HUES64 (cell line): ENCODE measurements around the gene CXCL10.
"Not testable (repeated sequence)": the region's sequence is repeated elsewhere in the genome, so short reads cannot be mapped to it uniquely, and the experiment has no call there.

Experiments used
- H3K27ac ChIP-seq: 2 replicates; pipeline ENCODE4 v1.7.0; 2013; ENCODE audit warnings: low read depth, low read length, inconsistent platforms
- H3K27me3 ChIP-seq: 2 replicates; pipeline ENCODE4 v1.6.1; 2013; ENCODE audit warnings: mild to moderate bottlenecking, low read length; ENCODE audit not compliant: insufficient read depth
- H3K36me3 ChIP-seq: 2 replicates; pipeline ENCODE4 v1.6.1; 2013; ENCODE audit warnings: mild to moderate bottlenecking, low read length; ENCODE audit not compliant: insufficient read depth
- H3K4me1 ChIP-seq: 2 replicates; pipeline ENCODE4 v1.6.1; 2013; ENCODE audit warnings: mild to moderate bottlenecking, low read length, moderate library complexity; ENCODE audit not compliant: insufficient read depth
- H3K4me3 ChIP-seq: 2 replicates; pipeline ENCODE4 v1.5.1; 2013; ENCODE audit warnings: mild to moderate bottlenecking, low read length, moderate library complexity
- H3K9ac ChIP-seq: 2 replicates; pipeline ENCODE4 v1.6.1; 2013; ENCODE audit warnings: mild to moderate bottlenecking, low read depth, low read length
- H3K9me3 ChIP-seq: 2 replicates; pipeline ENCODE4 v1.6.1; 2013; ENCODE audit warnings: low read depth, low read length; ENCODE audit not compliant: insufficient read depth
- WGBS: fragments of 150-250, 120-280 bp; methylation state at CpG from one replicate; pipeline ENCODE4 v1.1.7; 2013; ENCODE audit warnings: missing lambda C conversion rate; 5-methylcytosine and 5-hydroxymethylcytosine counted together

CXCL10 gene

GRCh38 chr4:76053730-76054129, 30.4 kb upstream of the CXCL10 start:
- 30% methylated on average over 4 of the region's 4 CpGs for WGBS
- no peaks in the 10 kb centered on the region for H3K9me3 ChIP-seq
- H3K27ac ChIP-seq = no peak overlapping the region
- H3K4me3 ChIP-seq = no peak overlapping the region
- H3K4me1 ChIP-seq = peaks cover 29% of the 10 kb centered on the region
- H3K36me3 ChIP-seq = no peaks in the 10 kb centered on the region
- no peaks in the 10 kb centered on the region for H3K27me3 ChIP-seq
- H3K9ac ChIP-seq = no peak overlapping the region

- H3K4me1 ChIP-seq = peaks cover 15% of the 10 kb centered on the region
- not testable (repeated sequence) for H3K9me3 ChIP-seq, H3K36me3 ChIP-seq, H3K4me3 ChIP-seq, H3K9ac ChIP-seq, H3K27ac ChIP-seq, H3K27me3 ChIP-seq
- 90% methylated on average over 27 of the region's 27 CpGs for WGBS
These were observed 27.3 kb upstream of the CXCL10 start for GRCh38 chr4:76050560-76051050.

GRCh38 chr4:76049860-76050416, 26.6 kb upstream of the CXCL10 start:
- not testable (repeated sequence) for H3K27me3 ChIP-seq, H3K9ac ChIP-seq, H3K4me3 ChIP-seq, H3K27ac ChIP-seq, H3K4me1 ChIP-seq, H3K36me3 ChIP-seq, H3K9me3 ChIP-seq
- 91% methylated on average over 15 of the region's 17 CpGs for WGBS

- H3K36me3 ChIP-seq, H3K9ac ChIP-seq, H3K4me1 ChIP-seq, H3K4me3 ChIP-seq, H3K27me3 ChIP-seq, H3K9me3 ChIP-seq, H3K27ac ChIP-seq: not testable (repeated sequence)
- WGBS = 91% methylated on average over 3 of the region's 4 CpGs
These were observed 21.4 kb upstream of the CXCL10 start for GRCh38 chr4:76044686-76045085.

- H3K9ac ChIP-seq, H3K4me3 ChIP-seq, H3K36me3 ChIP-seq, H3K27ac ChIP-seq, H3K9me3 ChIP-seq, H3K27me3 ChIP-seq, H3K4me1 ChIP-seq: not testable (repeated sequence)
- WGBS = 97% methylated on average over 18 of the region's 18 CpGs
These were observed 20.0 kb upstream of the CXCL10 start for GRCh38 chr4:76043306-76043705.

- 95% methylated on average over 15 of the region's 18 CpGs for WGBS
- not testable (repeated sequence) for H3K4me3 ChIP-seq, H3K9ac ChIP-seq, H3K36me3 ChIP-seq, H3K27ac ChIP-seq, H3K9me3 ChIP-seq, H3K27me3 ChIP-seq, H3K4me1 ChIP-seq
These were observed 19.1 kb upstream of the CXCL10 start for GRCh38 chr4:76042241-76042998.

GRCh38 chr4:76036855-76037254, 13.6 kb upstream of the CXCL10 start:
- Histone ChIP-seq H3K27me3 (no peaks in the 10 kb centered on the region), H3K4me1 (no peaks in the 10 kb centered on the region), H3K4me3 (no peak overlapping the region), H3K36me3 (no peaks in the 10 kb centered on the region), H3K9me3 (no peaks in the 10 kb centered on the region), H3K27ac (no peak overlapping the region), H3K9ac (no peak overlapping the region)
- 95% methylated on average over 3 of the region's 3 CpGs for WGBS

GRCh38 chr4:76035799-76036380, 12.6 kb upstream of the CXCL10 start, which contains the start of gene CXCL11:
Gene CXCL11 (minus strand): TSS chr4:76036070. CDS start chr4:76035987, 83 bp downstream.
- WGBS = 97% methylated on average over 2 of the region's 2 CpGs
- H3K27ac ChIP-seq = no peak within 1 kb of the TSS

GRCh38 chr4:76035141-76035540, 11.8 kb upstream of the CXCL10 start:
- H3K27ac ChIP-seq = no peak overlapping the region
- no peaks in the 10 kb centered on the region for H3K4me1 ChIP-seq
- WGBS = 85% methylated on average over 3 of the region's 3 CpGs
- H3K27me3 ChIP-seq = no peaks in the 10 kb centered on the region
- no peaks in the 10 kb centered on the region for H3K9me3 ChIP-seq
- H3K36me3 ChIP-seq = no peaks in the 10 kb centered on the region
- H3K9ac ChIP-seq = no peak overlapping the region
- H3K4me3 ChIP-seq = no peak overlapping the region

More at GRCh38 chr4:76035799-76036380, 12.6 kb upstream of the CXCL10 start, which contains the start of gene CXCL11:
- Histone ChIP-seq H3K4me1 (no peaks in the 10 kb centered on the region), H3K9ac (no peak within 1 kb of the TSS), H3K27me3 (no peaks in the 10 kb centered on the region), H3K36me3 (no peaks in the 10 kb centered on the region), H3K4me3 (no peak within 1 kb of the TSS), H3K9me3 (no peaks in the 10 kb centered on the region)

- Histone ChIP-seq H3K4me3 (no peak overlapping the region), H3K36me3 (no peaks in the 10 kb centered on the region), H3K4me1 (no peaks in the 10 kb centered on the region), H3K27ac (no peak overlapping the region), H3K9ac (no peak overlapping the region), H3K9me3 (no peaks in the 10 kb centered on the region), H3K27me3 (no peaks in the 10 kb centered on the region)
- 86% methylated on average over 2 of the region's 2 CpGs for WGBS
These were observed 6.0 kb upstream of the CXCL10 start for GRCh38 chr4:76029300-76029699.

GRCh38 chr4:76028350-76028765, 5.1 kb upstream of the CXCL10 start:
- Histone ChIP-seq H3K9me3 (no peaks in the 10 kb centered on the region), H3K4me1 (no peaks in the 10 kb centered on the region), H3K4me3 (no peak overlapping the region), H3K36me3 (no peaks in the 10 kb centered on the region), H3K27ac (no peak overlapping the region), H3K9ac (no peak overlapping the region), H3K27me3 (no peaks in the 10 kb centered on the region)
- 89% methylated on average over 6 of the region's 6 CpGs for WGBS
